Measurements from ENCODE around the gene LRRC15. TPM values are rescaled to one million over a fixed set of nuclear protein-coding genes. Genes with fewer than 3 reads are reported as not detected.

LRRC15 gene
- total and polyA plus RNA-seq, 8 donors: 0.02 to 0.25 (median 0.08) TPM; not detected in 1

- no peaks in the 10 kb centered on the region for H3K4me1 ChIP-seq
- no peaks in the 10 kb centered on the region for H3K9me3 ChIP-seq
- intact Hi-C loops (cut with DNase I): loop anchor here in 2 of 3 donors (5.0 to 10.0 kb wide), 4 partner anchors 169 to 649 kb away; partner anchors contain the start of gene HES1 (in 1 of the 2)
- no peak overlapping the region for H3K4me3 ChIP-seq
- DNase-seq (peak in 3 of 6 donors; percentile 58 to 68 (median 67)), FAIRE-seq (no peak), ATAC-seq (no peak)
- WGBS, 2 donors: 45 to 46% methylated on average over 14 to 15 of the region's 15 CpGs
- no peaks in the 10 kb centered on the region for H3K36me3 ChIP-seq
- no peak overlapping the region for H3K27ac ChIP-seq
- no peak for TF ChIP-seq CTCF (IDR thresholded peaks at IDR 0.05)
- H3K27me3 ChIP-seq: peaks cover 0 to 8% (median 0%) of the 10 kb centered on the region in 4 donors
Observed at GRCh38 chr3:194313560-194314387, 55.8 kb downstream of the LRRC15 start.

- H3K27ac ChIP-seq: peak overlapping the region in 1 of 4 donors; percentile 1
- no peak overlapping the region for H3K4me3 ChIP-seq
- peak in 2 of 6 donors; percentile 40 to 72 for DNase-seq
- intact Hi-C loops (cut with DNase I): loop anchor here in 2 of 3 donors (5.0 to 10.0 kb wide), 4 partner anchors 168 to 648 kb away; partner anchors contain the start of gene HES1 (in 1 of the 2)
- H3K27me3 ChIP-seq: peaks cover 0 to 8% (median 0%) of the 10 kb centered on the region in 4 donors
- H3K36me3 ChIP-seq: no peaks in the 10 kb centered on the region
- peak; percentile 5 to 32 (median 15) for ATAC-seq
- TF ChIP-seq CTCF (IDR thresholded peaks at IDR 0.05): no peak
- WGBS, 2 donors: 39 to 48% methylated on average over 16 of the region's 16 CpGs
- no peaks in the 10 kb centered on the region for H3K9me3 ChIP-seq
- no peaks in the 10 kb centered on the region for H3K4me1 ChIP-seq
- FAIRE-seq: no peak
Observed at GRCh38 chr3:194312743-194313281, 56.7 kb downstream of the LRRC15 start.

GRCh38 chr3:194312186-194312742 lies 57.3 kb downstream of the LRRC15 start:
- no peaks in the 10 kb centered on the region for H3K9me3 ChIP-seq
- no peak for FAIRE-seq
- no peak overlapping the region for H3K4me3 ChIP-seq
- DNase-seq: peak in 1 of 6 donors; percentile 13
- ATAC-seq: no peak
- intact Hi-C loops (cut with DNase I): loop anchor here in 2 of 3 donors (5.0 to 10.0 kb wide), 4 partner anchors 167 to 647 kb away; partner anchors contain the start of gene HES1 (in 1 of the 2)
- H3K4me1 ChIP-seq: no peaks in the 10 kb centered on the region
- H3K27ac ChIP-seq: no peak overlapping the region
- H3K27me3 ChIP-seq: peaks cover 0 to 8% (median 0%) of the 10 kb centered on the region in 4 donors
- WGBS, 2 donors: 63 to 64% methylated on average over 7 of the region's 7 CpGs
- no peak for TF ChIP-seq CTCF (IDR thresholded peaks at IDR 0.05)
- no peaks in the 10 kb centered on the region for H3K36me3 ChIP-seq

- no peak for TF ChIP-seq CTCF (IDR thresholded peaks at IDR 0.05)
- H3K9me3 ChIP-seq: no peaks in the 10 kb centered on the region
- ATAC-seq (no peak), DNase-seq (no peak), FAIRE-seq (no peak)
- 88 to 91% methylated on average over 2 of the region's 2 CpGs for WGBS, 2 donors
- H3K4me3 ChIP-seq: no peak overlapping the region
- no peaks in the 10 kb centered on the region for H3K4me1 ChIP-seq
- no peaks in the 10 kb centered on the region for H3K36me3 ChIP-seq
- intact Hi-C loops (cut with DNase I): loop anchor here in 2 of 3 donors (5.0 to 10.0 kb wide), 4 partner anchors 166 to 646 kb away; partner anchors contain the start of gene HES1 (in 1 of the 2)
- H3K27me3 ChIP-seq: no peaks in the 10 kb centered on the region
- H3K27ac ChIP-seq: no peak overlapping the region
Observed at GRCh38 chr3:194311000-194311399, 58.5 kb downstream of the LRRC15 start.

All from pancreas (tissue), 10 donors.